SH-SY5Y (cell line): ENCODE measurements around the gene TRABD2A.

ENCODE experiments used
- GATA2 ChIP-seq: IDR thresholded peaks from 2 replicates; pipeline ENCODE4 v1.6.1; 2011; ENCODE audit warnings: mild to moderate bottlenecking, low read depth, low read length
- GATA3 ChIP-seq: IDR thresholded peaks from 2 replicates; pipeline ENCODE4 v1.6.1; 2011; ENCODE audit warnings: low read depth, mild to moderate bottlenecking, low read length, moderate library complexity

GRCh38 chr2:84858937-84859336 lies 21.9 kb downstream of the TRABD2A start:
- TF ChIP-seq GATA3 (no peak), GATA2 (no peak)
